Esophagus muscularis mucosa (tissue), 4 donors: ENCODE data around the gene ANXA5. TPM values are rescaled to one million over a fixed set of nuclear protein-coding genes. Genes with fewer than 3 reads are reported as not detected.

Experiments used
- DNase-seq: peaks from one replicate; pipeline ENCODE4 v3.0.0-alpha.2; 2017; ENCODE audit errors: extremely low spot score
- H3K27ac ChIP-seq, 4 donors: fragments of 200-600 bp; sonication (generic); replicated peaks in 1 of 4; 1 replicate in 3 of 4; 2 replicates in 1 of 4; pipeline ENCODE4 v1.5.1; 2016 to 2019; ENCODE audit warnings: mild to moderate bottlenecking in 1 of 4
- H3K27me3 ChIP-seq, 4 donors: fragments of 200-600 bp; sonication (generic); one replicate each; pipeline versions ENCODE4 v1.5.1 to v1.6.0; 2016 to 2019
- H3K36me3 ChIP-seq, 4 donors: fragments of 200-600 bp; sonication (generic); one replicate each; pipeline ENCODE4 v1.5.1; 2016 to 2019
- H3K4me1 ChIP-seq, 4 donors: fragments of 200-600 bp; sonication (generic); one replicate each; pipeline ENCODE4 v1.5.1; 2016 to 2019
- H3K4me3 ChIP-seq, 4 donors: fragments of 200-600 bp; sonication (generic); 1 replicate in 2 of 4; 2 replicates in 2 of 4; pipeline ENCODE4 v1.5.1; 2016 to 2019; ENCODE audit warnings: mild to moderate bottlenecking in 4 of 4, moderate library complexity in 1 of 4
- H3K9me3 ChIP-seq, 4 donors: fragments of 200-600 bp; sonication (generic); 1 replicate in 3 of 4; 2 replicates in 1 of 4; pipeline ENCODE4 v1.5.1; 2016 to 2019
- EP300 ChIP-seq: sonication (generic); formaldehyde crosslinking; IDR thresholded peaks from one replicate; pipeline ENCODE4 v1.6.1; 2017; ENCODE audit warnings: antibody characterized with exemption
- POLR2A ChIP-seq: fragments of 450-650 bp; IDR thresholded peaks from one replicate; pipeline ENCODE4 v1.6.1; 2017; ENCODE audit warnings: antibody characterized with exemption, moderate library complexity, mild to moderate bottlenecking, low read depth
- POLR2AphosphoS5 ChIP-seq, 2 donors: sonication (generic); formaldehyde crosslinking; IDR thresholded peaks; one replicate each; pipeline ENCODE4 v1.6.1; 2017; ENCODE audit warnings: antibody characterized with exemption in 2 of 2
- WGBS: methylation state at CpG from one replicate; pipeline ENCODE4 v1.1.5; 2018; 5-methylcytosine and 5-hydroxymethylcytosine counted together
- intact Hi-C: fragments of 100-400 bp; cut with DNase I; formaldehyde crosslinking; loops from one replicate; pipeline ENCODE4 v1.15.1; 2023
- total RNA-seq, 4 donors: library from RNA; depleted of rRNA; stranded (reverse); fragments of >200 nt; gene quantifications; one replicate each; pipeline versions ENCODE4 v1.1.0 to v1.2.1, GENCODE V29; 2016
- TF ChIP-seq, protein P1 (sequence below), 3 experiments: fragments of 200-600 bp in 2 of 3; fragments of 450-650 bp in 1 of 3; sonication (generic) in 2 of 3; IDR thresholded peaks; one replicate each; pipeline ENCODE4 v1.5.1; 2017 to 2019; ENCODE audit warnings: antibody characterized with exemption in 3 of 3, mild to moderate bottlenecking in 2 of 3, moderate library complexity in 1 of 3

ANXA5 gene
- total RNA-seq, 4 donors from 2014 or later: 242 to 338 (median 270) TPM

DNA sequence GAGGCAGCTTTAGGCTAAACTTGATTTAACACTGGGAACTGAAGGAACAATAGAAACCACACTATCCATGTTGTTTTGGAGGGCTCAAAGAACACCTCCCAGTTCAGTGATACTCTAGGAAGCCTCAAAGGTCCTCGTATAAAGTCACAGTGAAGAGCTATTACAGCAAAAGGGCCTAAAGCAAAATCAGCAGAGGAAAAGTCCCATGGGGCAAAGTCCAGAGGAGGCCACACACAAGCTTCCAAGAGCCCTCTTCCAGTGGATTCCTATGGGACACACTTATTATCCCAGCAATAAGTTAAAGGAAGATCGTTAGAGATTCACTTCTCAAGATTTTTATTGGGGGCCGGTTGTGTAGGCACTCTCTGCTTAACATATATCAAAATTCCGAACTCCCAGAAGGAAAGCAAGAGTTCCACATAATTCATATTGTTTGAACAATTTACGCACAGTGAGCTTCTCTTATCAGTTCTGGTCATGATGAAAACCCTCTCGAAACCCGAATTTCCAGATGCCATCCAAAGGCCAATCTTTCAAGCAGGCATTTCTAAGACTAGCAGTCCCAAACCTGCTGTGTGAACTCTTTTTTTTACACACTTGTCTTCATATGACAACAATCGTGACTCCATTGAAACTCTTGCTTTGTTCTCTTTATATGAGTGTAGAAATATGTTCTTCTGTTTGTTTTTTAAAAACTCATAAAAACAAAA lies 53.7 kb downstream of the ANXA5 start:
- Histone ChIP-seq H3K36me3 (no peaks in the 10 kb centered on the region), H3K4me1 (peaks cover 0 to 33% (median 22%) of the 10 kb centered on the region in 4 donors), H3K9me3 (no peaks in the 10 kb centered on the region), H3K27ac (peak overlapping the region in 3 of 4 donors; percentile 46 to 83 (median 69)), H3K4me3 (no peak overlapping the region), H3K27me3 (no peaks in the 10 kb centered on the region)
- intact Hi-C loops: no loop called here
- 94% methylated on average over 8 of the region's 8 CpGs for WGBS
- TF ChIP-seq, protein P1, sequence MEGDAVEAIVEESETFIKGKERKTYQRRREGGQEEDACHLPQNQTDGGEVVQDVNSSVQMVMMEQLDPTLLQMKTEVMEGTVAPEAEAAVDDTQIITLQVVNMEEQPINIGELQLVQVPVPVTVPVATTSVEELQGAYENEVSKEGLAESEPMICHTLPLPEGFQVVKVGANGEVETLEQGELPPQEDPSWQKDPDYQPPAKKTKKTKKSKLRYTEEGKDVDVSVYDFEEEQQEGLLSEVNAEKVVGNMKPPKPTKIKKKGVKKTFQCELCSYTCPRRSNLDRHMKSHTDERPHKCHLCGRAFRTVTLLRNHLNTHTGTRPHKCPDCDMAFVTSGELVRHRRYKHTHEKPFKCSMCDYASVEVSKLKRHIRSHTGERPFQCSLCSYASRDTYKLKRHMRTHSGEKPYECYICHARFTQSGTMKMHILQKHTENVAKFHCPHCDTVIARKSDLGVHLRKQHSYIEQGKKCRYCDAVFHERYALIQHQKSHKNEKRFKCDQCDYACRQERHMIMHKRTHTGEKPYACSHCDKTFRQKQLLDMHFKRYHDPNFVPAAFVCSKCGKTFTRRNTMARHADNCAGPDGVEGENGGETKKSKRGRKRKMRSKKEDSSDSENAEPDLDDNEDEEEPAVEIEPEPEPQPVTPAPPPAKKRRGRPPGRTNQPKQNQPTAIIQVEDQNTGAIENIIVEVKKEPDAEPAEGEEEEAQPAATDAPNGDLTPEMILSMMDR (IDR thresholded peaks at IDR 0.05): no peak
- TF ChIP-seq EP300 (no peak), POLR2A (no peak), POLR2AphosphoS5 (IDR thresholded peaks at IDR 0.05) (no peak)
- no peak for DNase-seq

DNA sequence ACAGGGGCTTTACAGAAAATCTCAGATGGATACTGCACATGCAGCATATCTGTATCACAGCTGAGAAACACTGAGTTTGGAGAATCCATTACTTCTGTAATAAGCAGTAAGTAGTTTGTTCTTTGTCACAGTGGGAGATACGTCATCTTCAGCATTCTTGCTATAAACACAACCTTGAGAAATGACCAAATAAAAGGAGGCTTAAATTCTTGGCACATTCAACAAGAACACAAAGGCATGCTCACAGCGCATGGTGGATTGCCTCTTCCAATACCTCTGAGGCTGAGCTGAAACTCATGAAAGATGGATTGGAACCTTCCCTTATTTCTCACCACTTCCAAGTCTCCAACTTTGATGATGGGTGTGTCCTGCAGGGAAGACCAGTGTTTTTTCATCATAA lies 54.5 kb downstream of the ANXA5 start:
- no peaks in the 10 kb centered on the region for H3K9me3 ChIP-seq
- no peak overlapping the region for H3K4me3 ChIP-seq
- H3K27ac ChIP-seq: peak overlapping the region; percentile 60 to 83 (median 72)
- intact Hi-C loops: no loop called here
- DNase-seq: no peak
- H3K36me3 ChIP-seq: no peaks in the 10 kb centered on the region
- TF ChIP-seq, protein P1 (IDR thresholded peaks at IDR 0.05): no peak
- TF ChIP-seq EP300 (peak; percentile 50), POLR2A (no peak), POLR2AphosphoS5 (IDR thresholded peaks at IDR 0.05) (peak; percentile 48 to 74)
- peaks cover 0 to 33% (median 22%) of the 10 kb centered on the region in 4 donors for H3K4me1 ChIP-seq
- H3K27me3 ChIP-seq: no peaks in the 10 kb centered on the region
- 29% methylated on average over 2 of the region's 2 CpGs for WGBS

DNA sequence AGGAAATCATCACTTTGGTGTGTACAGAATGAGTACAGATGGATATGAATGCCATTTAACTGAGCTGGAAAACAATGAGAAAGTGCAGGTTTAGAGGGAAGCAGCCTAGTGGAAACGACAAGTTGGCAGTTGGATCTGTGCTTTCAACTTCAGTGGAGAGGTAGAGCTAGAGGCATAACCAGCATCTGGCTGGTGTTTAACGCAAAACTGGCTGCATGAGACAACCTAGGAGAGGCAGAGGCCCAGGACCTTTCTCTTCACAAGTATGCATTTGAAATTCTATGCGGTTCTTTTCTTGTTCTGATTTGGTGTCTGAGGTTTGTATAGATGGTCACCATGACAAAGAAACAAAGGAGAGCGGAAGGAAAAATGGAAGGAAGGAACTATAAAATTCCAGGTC lies 63.1 kb downstream of the ANXA5 start:
- DNase-seq: no peak
- Histone ChIP-seq H3K4me1 (peaks cover 0 to 1% (median under 1%) of the 10 kb centered on the region in 4 donors), H3K27me3 (no peaks in the 10 kb centered on the region), H3K36me3 (no peaks in the 10 kb centered on the region), H3K27ac (no peak overlapping the region), H3K9me3 (no peaks in the 10 kb centered on the region), H3K4me3 (no peak overlapping the region)
- no peak for TF ChIP-seq POLR2A
- TF ChIP-seq EP300: no peak
- TF ChIP-seq, protein P1 (IDR thresholded peaks at IDR 0.05): no peak
- TF ChIP-seq POLR2AphosphoS5 (IDR thresholded peaks at IDR 0.05): no peak
- 57% methylated on average over 4 of the region's 4 CpGs for WGBS
- intact Hi-C loops: no loop called here

DNA sequence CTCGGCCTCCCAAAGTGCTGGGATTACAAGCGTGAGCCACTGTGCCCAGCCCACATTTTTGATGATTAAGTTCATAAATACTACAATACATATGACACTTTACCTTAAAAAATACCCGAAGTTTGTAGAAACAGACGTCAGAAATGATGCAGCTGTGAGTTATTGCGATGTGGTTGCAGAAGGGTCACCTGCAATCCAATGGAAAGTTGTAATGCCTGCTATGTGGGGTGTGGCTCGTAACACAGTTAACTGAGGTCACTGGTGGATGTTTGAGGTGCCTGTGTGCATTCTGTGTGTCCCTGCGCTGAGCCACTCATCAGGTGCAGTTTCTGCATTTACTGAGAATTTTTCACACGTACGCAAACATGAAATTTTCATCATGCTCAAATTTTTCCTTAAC lies 64.1 kb downstream of the ANXA5 start:
- H3K27me3 ChIP-seq: no peaks in the 10 kb centered on the region
- no peak overlapping the region for H3K4me3 ChIP-seq
- WGBS: 90% methylated on average over 9 of the region's 9 CpGs
- no peak for DNase-seq
- TF ChIP-seq, protein P1 (IDR thresholded peaks at IDR 0.05): no peak
- TF ChIP-seq POLR2AphosphoS5 (IDR thresholded peaks at IDR 0.05) (no peak), POLR2A (no peak), EP300 (no peak)
- no peaks in the 10 kb centered on the region for H3K9me3 ChIP-seq
- intact Hi-C loops: no loop called here
- no peaks in the 10 kb centered on the region for H3K4me1 ChIP-seq
- no peaks in the 10 kb centered on the region for H3K36me3 ChIP-seq
- no peak overlapping the region for H3K27ac ChIP-seq

Other genes starting within 250 kb of the ANXA5 start
- gene SMIM43, start 68.2 kb upstream of the ANXA5 start, total RNA-seq: 1 to 10 TPM in 1 of 4 donors, under 1 TPM in 3; 0.46 to 1.2 (median 0.66) TPM
- 10 to 100 TPM; 10.1 to 21.6 (median 13.9) TPM for gene EXOSC9, start 104.3 kb upstream of the ANXA5 start, total RNA-seq
- gene CCNA2, start 126.9 kb upstream of the ANXA5 start, total RNA-seq: under 1 TPM; 0.17 to 0.98 (median 0.54) TPM
- gene BBS7, start 173.5 kb upstream of the ANXA5 start, total RNA-seq: 10 to 100 TPM; 14.3 to 17.9 (median 15.2) TPM